Glutamatergic neuron (in vitro differentiated cells): ENCODE data around the gene CDK5RAP2. TPM values are rescaled to one million over a fixed set of nuclear protein-coding genes. Genes with fewer than 3 reads are reported as not detected.
"Not testable (repeated sequence)": the region's sequence is repeated elsewhere in the genome, so short reads cannot be mapped to it uniquely, and the experiment has no call there.

Experiments used
- DNase-seq: peaks from one replicate; pipeline ENCODE4 v3.0.0; 2022
- H3K27ac Mint-ChIP-seq: one replicate; pipeline ENCODE4 v1.8.0; 2020; ENCODE audit warnings: mild to moderate bottlenecking, mixed read lengths, inconsistent platforms; ENCODE audit not compliant: unreplicated experiment
- H3K27me3 Mint-ChIP-seq: one replicate; pipeline ENCODE4 v1.8.0; 2020; ENCODE audit warnings: mild to moderate bottlenecking, moderate library complexity, mixed read lengths, inconsistent platforms; ENCODE audit not compliant: unreplicated experiment
- H3K36me3 Mint-ChIP-seq: one replicate; pipeline ENCODE4 v1.8.0; 2020; ENCODE audit warnings: mild to moderate bottlenecking, mixed read lengths, inconsistent platforms; ENCODE audit not compliant: unreplicated experiment
- H3K4me1 Mint-ChIP-seq: one replicate; pipeline ENCODE4 v1.8.0; 2020; ENCODE audit warnings: mild to moderate bottlenecking, low read depth, mixed read lengths, inconsistent platforms; ENCODE audit not compliant: unreplicated experiment
- H3K4me3 Mint-ChIP-seq: one replicate; pipeline ENCODE4 v1.8.0; 2020; ENCODE audit warnings: mild to moderate bottlenecking, mixed read lengths, inconsistent platforms; ENCODE audit not compliant: unreplicated experiment
- H3K9me3 Mint-ChIP-seq: one replicate; pipeline ENCODE4 v1.8.0; 2020; ENCODE audit warnings: mild to moderate bottlenecking, moderate library complexity, mixed read lengths, inconsistent platforms; ENCODE audit not compliant: unreplicated experiment
- total RNA-seq: library from RNA; stranded (reverse); fragmentation: NEBNext Ultra II Directional; extraction: Animal tissue kit (Norgen Biotek cat#: 25700); gene quantifications from one replicate; pipeline ENCODE4 v1.2.1, GENCODE V29; 2021; ENCODE audit not compliant: unreplicated experiment
- TF ChIP-seq, protein P1 (sequence below): fragments of 200-600 bp; sonication (generic); IDR thresholded peaks from one replicate; pipeline ENCODE4 v1.5.0; 2021; ENCODE audit not compliant: partially characterized antibody, unreplicated experiment

The CDK5RAP2 gene
- total RNA-seq, 1 donor from 2014 or later = 53.2 TPM

GRCh38 chr9:120532475-120532874 lies 47.5 kb downstream of the CDK5RAP2 start:
- TF ChIP-seq, protein P1, sequence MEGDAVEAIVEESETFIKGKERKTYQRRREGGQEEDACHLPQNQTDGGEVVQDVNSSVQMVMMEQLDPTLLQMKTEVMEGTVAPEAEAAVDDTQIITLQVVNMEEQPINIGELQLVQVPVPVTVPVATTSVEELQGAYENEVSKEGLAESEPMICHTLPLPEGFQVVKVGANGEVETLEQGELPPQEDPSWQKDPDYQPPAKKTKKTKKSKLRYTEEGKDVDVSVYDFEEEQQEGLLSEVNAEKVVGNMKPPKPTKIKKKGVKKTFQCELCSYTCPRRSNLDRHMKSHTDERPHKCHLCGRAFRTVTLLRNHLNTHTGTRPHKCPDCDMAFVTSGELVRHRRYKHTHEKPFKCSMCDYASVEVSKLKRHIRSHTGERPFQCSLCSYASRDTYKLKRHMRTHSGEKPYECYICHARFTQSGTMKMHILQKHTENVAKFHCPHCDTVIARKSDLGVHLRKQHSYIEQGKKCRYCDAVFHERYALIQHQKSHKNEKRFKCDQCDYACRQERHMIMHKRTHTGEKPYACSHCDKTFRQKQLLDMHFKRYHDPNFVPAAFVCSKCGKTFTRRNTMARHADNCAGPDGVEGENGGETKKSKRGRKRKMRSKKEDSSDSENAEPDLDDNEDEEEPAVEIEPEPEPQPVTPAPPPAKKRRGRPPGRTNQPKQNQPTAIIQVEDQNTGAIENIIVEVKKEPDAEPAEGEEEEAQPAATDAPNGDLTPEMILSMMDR = no peak
- Mint-ChIP-seq H3K27ac (no peak overlapping the region), H3K36me3 (no peaks in the 10 kb centered on the region), H3K27me3 (peaks cover 2% of the 10 kb centered on the region), H3K9me3 (no peaks in the 10 kb centered on the region), H3K4me1 (peaks cover 7% of the 10 kb centered on the region), H3K4me3 (no peak overlapping the region)
- DNase-seq = no peak

DNA sequence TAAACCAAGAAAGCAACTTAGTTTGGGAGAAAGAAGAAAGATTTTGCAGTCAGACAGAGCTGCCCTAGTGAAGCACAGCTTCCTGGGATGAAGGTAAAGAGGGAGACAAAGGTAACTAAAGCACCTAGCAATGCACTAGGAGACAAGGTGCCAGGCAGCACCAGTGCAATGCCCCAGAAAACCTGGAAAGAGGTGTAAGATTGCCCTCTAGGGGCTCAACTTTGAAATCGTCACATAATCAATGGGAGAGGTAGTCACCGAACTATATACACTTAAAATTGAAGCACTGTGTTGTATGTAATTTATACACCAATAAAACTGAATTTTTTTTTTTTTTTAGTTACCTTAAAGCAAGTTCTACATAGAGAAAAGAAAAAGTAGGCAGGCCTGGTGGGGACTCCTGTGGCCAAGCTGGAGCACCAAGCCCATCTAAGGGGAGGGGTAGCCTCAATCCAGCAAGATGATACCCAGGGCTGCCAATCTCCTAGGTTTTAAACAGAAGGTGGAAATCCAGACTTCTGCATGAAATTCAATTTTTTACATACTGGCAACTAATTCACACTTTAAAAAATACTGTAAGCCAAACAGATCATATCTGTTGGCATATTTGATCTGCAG lies 48.2 kb downstream of the CDK5RAP2 start:
- no peaks in the 10 kb centered on the region for H3K36me3 Mint-ChIP-seq
- H3K4me3 Mint-ChIP-seq = no peak overlapping the region
- no peak overlapping the region for H3K27ac Mint-ChIP-seq
- peaks cover 2% of the 10 kb centered on the region for H3K27me3 Mint-ChIP-seq
- TF ChIP-seq, protein P1 = peak; percentile 58
- H3K9me3 Mint-ChIP-seq = no peaks in the 10 kb centered on the region
- H3K4me1 Mint-ChIP-seq = peaks cover 7% of the 10 kb centered on the region
- DNase-seq = no peak

GRCh38 chr9:120530220-120530832 lies 49.6 kb downstream of the CDK5RAP2 start:
- DNase-seq, H3K27me3 Mint-ChIP-seq, H3K36me3 Mint-ChIP-seq, H3K9me3 Mint-ChIP-seq, H3K4me3 Mint-ChIP-seq, H3K4me1 Mint-ChIP-seq, H3K27ac Mint-ChIP-seq: not testable (repeated sequence)

DNA sequence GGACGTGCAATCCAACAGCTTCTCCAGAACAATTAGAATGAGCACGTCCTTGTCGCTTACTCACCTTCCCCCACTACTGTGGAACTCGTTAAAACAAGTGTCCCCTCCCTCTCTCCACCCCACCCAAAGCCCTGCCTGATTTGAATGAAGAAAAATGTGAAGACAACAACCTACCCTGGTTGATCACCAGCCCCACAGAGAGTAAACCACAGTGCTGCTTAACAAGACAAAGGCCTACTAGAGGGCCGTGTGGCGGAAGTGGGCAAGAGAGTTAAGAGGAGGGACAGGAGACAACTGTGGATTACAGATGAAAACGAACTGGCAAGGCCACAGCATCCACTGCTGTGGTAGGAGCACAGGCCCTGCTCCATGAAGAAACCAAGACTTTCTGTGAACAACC lies 51.1 kb downstream of the CDK5RAP2 start:
- TF ChIP-seq, protein P1 = no peak
- peaks cover 2% of the 10 kb centered on the region for H3K27me3 Mint-ChIP-seq
- peaks cover 5% of the 10 kb centered on the region for H3K36me3 Mint-ChIP-seq
- H3K27ac Mint-ChIP-seq = no peak overlapping the region
- H3K9me3 Mint-ChIP-seq = no peaks in the 10 kb centered on the region
- DNase-seq = no peak
- H3K4me3 Mint-ChIP-seq = no peak overlapping the region
- peaks cover 6% of the 10 kb centered on the region for H3K4me1 Mint-ChIP-seq

- TF ChIP-seq, protein P1 = no peak
- Mint-ChIP-seq H3K9me3 (no peaks in the 10 kb centered on the region), H3K4me3 (no peak overlapping the region), H3K4me1 (peaks cover 5% of the 10 kb centered on the region), H3K27ac (no peak overlapping the region), H3K36me3 (peaks cover 5% of the 10 kb centered on the region), H3K27me3 (no peaks in the 10 kb centered on the region)
- no peak for DNase-seq
These were observed 51.6 kb downstream of the CDK5RAP2 start for GRCh38 chr9:120528327-120528726.
